ENCODE data around the gene HDHD2.
"Not testable (repeated sequence)": the region's sequence is repeated elsewhere in the genome, so short reads cannot be mapped to it uniquely, and the experiment has no call there.

The HDHD2 gene

GRCh38 chr18:47150029-47150823, at the start of gene HDHD2:
TSS of gene HDHD2 (minus strand) at chr18:47150500. CDS start at chr18:47136439, 14,061 bp downstream.
- peak; percentile 93 for DNase-seq

- not testable (repeated sequence) for DNase-seq
Observed at GRCh38 chr18:47195961-47196360, 45.7 kb upstream of the HDHD2 start.

- DNase-seq = no peak
Observed at GRCh38 chr18:47191961-47192360, 41.7 kb upstream of the HDHD2 start.

- no peak for DNase-seq
Observed at GRCh38 chr18:47187721-47188120, 37.4 kb upstream of the HDHD2 start.

DNA sequence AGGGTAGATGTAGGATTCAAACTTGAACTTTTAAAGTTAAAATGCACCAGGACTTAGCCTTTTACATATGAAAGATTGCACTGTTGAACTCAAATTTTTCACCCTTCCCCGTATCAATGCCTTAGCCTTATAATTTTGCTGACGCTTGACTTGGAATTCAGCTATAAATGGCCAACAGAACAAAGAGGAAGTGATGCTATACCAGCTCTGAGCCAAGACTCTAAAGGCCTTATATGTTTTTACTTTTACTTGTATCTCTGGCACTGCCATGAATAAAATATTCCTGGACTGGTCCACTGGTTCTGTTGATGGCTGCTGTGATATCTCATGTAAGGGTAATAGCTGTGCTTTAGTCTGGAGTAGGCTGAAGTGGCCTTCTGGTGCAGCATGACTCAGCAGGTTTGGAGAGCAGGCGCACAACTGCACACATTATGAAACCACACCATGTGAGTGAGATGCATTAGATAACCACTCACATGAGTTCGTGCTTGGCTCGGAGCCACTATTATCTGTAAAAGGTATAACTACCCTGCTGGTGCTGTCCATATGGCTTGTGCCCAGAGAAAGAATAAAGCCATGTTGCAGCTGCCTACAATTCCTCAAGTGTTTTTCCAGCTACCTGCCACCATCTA, 34.2 kb upstream of the HDHD2 start:
- DNase-seq = no peak

DNA sequence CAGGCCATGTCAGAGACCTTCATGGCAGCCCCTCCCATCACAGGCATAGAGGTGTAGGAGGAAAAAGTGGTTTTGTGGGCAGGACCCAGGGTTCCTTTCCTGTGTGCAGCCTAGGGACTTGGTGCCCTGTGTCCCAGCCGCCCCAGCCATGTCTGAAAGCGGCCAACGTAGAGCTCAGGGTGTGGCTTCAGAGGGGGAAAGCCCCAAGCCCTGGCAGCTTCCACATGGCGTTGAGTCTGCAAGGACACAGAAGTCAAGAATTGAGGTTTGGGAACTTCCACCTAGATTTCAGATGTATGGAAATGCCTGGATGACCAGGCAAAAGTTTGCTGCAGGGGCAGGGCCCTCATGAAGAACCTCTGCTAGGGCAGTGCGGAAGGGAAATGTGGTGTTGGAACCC, 31.9 kb upstream of the HDHD2 start:
- DNase-seq = not testable (repeated sequence)

DNA sequence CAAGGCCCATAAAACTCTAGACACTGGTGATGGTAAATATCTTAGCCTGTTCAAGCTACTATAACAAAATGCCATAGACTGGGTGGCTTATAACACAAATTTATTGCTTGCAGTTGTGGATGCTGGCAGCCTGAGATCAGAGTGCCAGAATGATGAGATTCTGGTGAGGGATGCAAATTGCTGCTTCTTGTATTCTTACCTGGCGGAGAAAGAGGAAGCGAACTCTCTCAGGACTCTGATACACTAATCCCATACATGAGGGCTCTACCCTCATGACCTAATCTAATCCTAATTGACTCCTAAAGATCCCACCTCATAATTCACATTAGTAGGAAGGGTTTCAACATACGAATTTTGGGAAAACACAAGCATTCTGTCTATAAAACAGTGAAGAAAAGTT, 30.5 kb upstream of the HDHD2 start:
- no peak for DNase-seq

DNA sequence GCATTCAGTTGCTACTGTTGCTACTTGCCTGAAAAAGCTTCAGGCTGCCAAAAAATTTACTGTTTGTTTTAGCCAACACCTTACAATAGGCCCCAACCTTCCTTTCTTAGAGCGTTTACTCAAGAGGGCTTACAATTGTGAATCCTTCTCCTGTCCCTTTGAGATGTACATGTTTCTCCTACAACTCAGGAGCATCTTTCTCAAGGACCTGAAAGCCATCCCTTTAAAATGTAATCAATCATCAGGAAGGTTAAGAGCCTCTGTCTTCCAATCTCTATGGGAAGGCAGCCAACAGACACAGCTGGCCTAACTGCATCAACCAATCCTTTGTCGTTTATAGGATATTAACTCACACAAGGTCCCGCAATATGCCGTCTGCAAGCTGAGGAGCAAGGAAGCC, 29.2 kb upstream of the HDHD2 start:
- no peak for DNase-seq

DNA sequence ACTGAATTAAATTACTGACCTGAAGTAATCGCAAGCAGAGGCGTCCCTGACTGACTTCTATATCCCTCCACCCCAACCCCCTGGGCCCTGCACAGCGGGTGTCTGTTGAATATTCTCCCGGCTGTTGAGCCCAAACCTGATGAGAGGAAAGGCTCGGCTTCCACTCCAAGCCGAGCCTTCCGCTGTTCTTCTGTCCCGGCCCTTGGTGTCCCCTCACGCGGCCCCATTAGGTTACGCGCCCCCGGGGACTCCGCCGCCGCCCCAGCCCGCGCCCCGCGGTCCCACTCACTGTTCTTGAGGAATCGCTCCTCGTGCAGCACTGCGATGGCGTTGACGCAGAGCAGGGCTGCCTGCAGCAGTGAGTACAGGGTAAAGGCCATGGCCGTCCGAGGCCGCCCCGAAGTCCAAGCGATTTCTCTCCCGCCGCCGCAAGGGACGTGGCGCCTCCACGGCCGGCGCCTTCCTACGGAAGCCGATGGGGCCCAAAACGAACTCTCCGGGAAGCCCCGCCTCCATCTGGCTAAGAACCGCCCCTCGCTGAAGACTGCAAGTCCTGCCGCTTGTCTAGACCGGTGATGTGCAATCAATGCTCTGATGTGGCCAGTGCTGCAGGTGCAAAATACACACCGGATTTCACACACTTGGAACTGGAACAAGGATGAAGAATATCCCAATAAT, 25.7 kb upstream of the HDHD2 start, which contains the start of gene IER3IP1:
IER3IP1 (minus strand) TSS at position 467 of the 678 bp plus-strand sequence; CDS start at position 380, 87 bp downstream.
- peak; percentile 95 for DNase-seq

DNA sequence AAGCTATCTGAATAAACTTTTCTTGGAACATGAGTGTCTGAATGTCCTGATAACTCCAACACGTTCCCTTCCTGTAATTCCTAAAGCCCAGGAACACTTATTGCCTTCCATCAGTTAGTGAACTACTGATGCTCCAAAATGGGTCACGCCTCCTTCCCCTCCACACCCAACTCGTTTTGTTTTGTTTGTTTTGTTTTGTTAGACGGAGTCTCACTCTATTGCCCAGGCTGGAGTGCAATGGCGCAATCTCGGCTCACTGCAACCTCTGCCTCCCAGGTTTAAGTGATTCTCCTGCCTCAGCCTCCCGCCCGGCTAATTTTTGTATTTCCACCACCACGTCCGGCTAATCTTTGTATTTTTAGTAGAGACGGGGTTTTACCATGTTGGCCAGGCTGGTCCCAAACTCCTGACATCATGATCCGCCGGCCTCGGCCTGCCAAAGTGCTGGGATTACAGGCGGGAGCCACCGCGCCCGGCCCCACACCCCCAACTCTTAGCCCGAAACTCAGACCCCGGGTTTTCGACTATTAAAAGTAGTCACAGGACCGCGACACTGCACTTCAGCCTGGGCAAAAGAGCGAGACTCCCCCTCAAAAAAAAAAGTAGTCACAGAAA, 25.1 kb upstream of the HDHD2 start:
- no peak for DNase-seq

DNA sequence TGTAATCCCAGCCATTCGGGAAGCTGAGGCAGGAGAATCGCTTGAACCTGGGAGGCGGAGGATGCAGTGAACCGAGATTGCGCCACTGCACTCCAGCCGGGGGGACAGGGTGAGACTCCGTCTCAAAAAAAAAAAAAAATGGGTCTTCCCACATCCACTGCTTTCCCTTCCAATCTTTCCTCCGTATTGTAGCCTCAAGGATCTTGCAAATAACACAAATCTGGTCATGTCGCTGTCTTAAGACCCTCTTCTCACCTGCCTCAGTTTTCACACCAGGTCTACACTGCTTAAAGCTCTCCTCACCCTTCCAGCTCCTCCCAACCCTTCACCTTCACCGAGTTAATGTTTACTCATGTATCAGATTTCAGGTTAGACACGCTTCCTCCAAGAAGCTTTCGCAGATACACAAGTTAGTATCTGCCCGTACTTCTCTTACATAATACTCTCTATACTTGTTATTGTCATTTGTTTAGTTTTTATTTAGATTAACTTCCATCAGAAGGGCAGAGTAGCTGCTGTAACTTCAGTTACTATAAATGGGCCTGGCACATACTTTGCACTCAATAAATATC, 24.3 kb upstream of the HDHD2 start:
- DNase-seq = no peak

DNA sequence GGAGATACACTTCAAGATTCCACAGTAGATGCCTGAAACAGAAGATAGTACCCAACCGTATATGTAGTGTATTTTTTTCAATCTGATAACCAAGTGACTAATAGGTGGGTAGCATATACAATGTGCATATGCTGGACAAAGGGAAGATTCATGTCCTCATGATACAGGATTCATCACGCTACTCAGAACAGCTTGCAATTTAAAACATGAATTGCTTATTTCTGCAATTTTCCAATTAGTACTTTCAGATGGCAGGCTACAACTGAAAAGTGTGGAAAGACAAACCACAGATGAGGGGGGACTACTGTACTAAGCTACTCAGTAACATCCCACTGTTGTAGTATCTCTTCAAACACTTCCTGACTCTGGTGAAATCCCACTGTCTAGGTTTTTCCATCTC, 22.2 kb upstream of the HDHD2 start:
- DNase-seq = no peak

DNA sequence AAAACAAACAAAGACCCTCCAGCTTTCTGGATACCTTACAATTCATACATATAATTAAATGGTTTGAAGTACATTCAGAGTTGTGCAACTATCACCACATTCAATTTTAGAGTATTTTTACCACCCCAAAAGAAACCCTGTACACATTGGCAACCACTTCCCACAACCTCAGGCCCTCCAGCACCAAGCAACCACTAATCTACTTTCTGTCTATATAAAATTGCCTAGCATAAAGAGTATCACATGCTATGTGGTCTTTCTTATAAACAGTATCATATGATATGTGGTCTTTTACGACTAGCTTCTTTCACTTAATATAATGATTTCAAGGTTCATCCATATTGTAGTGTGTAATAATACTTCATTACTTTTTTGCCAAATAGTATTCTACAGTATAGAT, 18.6 kb upstream of the HDHD2 start:
- DNase-seq = no peak

GRCh38 chr18:47168509-47168908, 18.2 kb upstream of the HDHD2 start:
- DNase-seq = no peak

GRCh38 chr18:47166294-47166693, 16.0 kb upstream of the HDHD2 start:
- no peak for DNase-seq

DNA sequence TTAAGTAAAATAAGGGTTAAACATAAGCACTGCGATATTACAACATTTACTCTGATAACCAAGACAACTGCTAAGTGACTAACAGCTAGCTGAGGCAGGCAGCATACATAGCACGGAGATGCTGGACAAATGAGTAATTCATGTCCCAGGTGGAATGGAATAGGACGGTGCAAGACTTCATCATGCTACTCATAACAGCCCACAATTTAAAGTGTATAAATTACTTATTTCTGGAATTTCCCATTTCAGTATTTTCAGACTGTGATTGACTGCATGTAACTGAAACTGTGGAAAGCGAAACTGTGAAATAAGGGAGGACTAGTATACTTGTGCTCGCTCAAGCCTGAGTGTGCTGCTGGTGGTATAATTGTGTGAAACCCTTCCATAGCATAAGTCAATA, 12.9 kb upstream of the HDHD2 start:
- no peak for DNase-seq

DNA sequence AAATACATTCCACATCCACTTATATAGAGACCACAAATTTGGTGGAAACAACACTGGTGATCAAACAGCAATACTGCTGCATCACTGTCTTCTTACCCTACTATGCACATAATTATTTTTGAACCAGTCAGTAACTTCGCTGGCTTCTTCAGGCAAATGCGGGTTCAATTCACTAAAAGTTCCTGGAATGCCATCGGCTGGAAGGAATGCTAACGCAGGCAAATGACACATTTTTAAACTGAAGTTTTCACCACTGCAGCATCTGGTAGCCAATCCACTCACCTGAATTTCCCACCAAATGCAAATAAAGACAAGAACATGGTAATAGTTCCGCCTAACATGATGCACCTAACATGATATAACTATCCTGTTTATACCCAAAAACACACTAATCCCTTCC, 10.0 kb upstream of the HDHD2 start:
- DNase-seq = no peak

DNA sequence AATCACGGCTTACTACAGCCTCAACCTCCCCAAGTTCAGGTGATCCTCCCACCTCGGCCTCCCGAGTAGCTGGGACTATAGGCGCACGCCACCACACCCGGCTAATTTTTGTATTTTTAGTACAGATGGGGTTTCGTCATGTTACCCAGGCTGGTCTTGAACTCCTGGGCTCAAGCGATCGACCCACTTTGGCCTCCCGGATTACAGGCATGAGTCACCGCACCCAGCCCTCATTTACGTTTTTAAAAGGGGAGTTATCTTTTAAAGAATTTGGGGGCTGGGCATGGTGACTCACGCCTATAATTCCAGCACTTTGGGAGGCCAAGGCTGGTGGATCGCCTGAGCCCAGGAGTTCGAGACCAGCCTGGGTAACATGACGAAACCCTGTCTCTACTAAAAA, 8.1 kb upstream of the HDHD2 start:
- not testable (repeated sequence) for DNase-seq

DNA sequence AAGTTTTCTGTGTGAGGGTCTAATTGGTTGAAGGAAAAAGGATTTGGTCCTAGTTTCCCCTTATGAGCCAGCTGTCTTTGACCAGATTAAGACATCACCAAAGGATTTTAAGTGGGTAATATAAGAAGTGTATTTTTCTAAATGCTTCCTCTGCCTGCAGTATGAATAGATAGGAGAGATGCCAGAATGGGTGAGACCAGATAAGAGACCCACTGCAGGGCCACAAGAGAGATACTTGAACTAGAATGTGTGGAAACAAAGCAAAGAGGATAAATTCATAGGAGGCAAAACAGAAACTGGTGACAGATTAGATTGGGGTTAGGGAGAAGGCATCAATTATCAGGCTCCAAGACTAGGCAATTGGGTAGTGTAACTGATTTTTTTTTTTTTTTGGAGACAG, 1.1 kb upstream of the HDHD2 start:
- DNase-seq = no peak

GRCh38 chr18:47150824-47151366, 595 bp upstream of the HDHD2 start:
- DNase-seq = no peak

- DNase-seq = no peak
Observed at GRCh38 chr18:47149457-47150028, 757 bp downstream of the HDHD2 start.

GRCh38 chr18:47146206-47146605, 4.1 kb downstream of the HDHD2 start:
- DNase-seq = no peak
